ENCODE results near the gene PRDM9. TPM values are rescaled to one million over a fixed set of nuclear protein-coding genes. Genes with fewer than 3 reads are reported as not detected.
"Not testable (repeated sequence)": the region's sequence is repeated elsewhere in the genome, so short reads cannot be mapped to it uniquely, and the experiment has no call there.

Gene PRDM9
- total RNA-seq, 4 donors from 2014 or later = not detected

DNA sequence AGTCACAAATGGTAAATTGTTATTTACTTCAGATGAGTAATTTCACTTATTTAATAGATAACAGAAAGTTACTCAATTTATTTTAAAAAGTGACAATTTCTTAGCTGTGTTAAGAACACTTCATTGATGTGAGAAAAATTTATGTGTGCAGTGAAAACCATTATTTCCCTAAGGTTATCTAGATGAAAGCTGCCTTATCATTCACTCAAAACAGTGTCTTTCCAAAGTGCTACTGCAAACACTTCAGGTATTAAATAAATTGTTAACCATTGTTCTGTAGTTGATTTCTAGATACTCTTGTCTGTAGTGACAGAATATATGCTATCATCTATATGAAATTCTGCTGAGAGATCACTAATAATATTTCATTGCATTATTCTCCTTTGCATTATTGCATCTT lies 33.5 kb upstream of the PRDM9 start:
- Histone ChIP-seq H3K4me1 (no peaks in the 10 kb centered on the region), H3K36me3 (no peaks in the 10 kb centered on the region), H3K9me3 (no peaks in the 10 kb centered on the region), H3K4me3 (no peak overlapping the region), H3K27ac (no peak overlapping the region), H3K27me3 (no peaks in the 10 kb centered on the region)
- no peak for DNase-seq
- TF ChIP-seq POLR2A (IDR thresholded peaks at IDR 0.05) = no peak
- TF ChIP-seq, protein P1, sequence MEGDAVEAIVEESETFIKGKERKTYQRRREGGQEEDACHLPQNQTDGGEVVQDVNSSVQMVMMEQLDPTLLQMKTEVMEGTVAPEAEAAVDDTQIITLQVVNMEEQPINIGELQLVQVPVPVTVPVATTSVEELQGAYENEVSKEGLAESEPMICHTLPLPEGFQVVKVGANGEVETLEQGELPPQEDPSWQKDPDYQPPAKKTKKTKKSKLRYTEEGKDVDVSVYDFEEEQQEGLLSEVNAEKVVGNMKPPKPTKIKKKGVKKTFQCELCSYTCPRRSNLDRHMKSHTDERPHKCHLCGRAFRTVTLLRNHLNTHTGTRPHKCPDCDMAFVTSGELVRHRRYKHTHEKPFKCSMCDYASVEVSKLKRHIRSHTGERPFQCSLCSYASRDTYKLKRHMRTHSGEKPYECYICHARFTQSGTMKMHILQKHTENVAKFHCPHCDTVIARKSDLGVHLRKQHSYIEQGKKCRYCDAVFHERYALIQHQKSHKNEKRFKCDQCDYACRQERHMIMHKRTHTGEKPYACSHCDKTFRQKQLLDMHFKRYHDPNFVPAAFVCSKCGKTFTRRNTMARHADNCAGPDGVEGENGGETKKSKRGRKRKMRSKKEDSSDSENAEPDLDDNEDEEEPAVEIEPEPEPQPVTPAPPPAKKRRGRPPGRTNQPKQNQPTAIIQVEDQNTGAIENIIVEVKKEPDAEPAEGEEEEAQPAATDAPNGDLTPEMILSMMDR (IDR thresholded peaks at IDR 0.05) = no peak

DNA sequence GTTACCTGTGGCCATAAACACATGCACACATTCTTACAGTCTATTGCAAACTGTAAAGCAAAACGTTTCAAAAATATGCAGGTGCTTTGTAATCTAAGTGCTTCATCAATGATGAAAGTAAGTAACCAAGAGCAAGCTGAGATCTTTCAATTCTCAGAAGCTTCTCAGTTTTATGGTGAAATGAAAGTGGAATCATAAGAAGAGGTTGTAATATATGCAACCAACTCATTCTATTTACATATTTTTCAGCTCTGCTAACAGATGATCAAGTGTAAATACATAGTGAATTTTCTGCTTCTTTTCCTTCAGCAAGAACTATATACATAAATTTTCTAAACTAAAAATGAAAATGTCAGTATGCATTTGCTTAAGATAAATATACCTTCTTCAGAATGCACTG lies 33.1 kb upstream of the PRDM9 start:
- no peaks in the 10 kb centered on the region for H3K4me1 ChIP-seq
- no peak overlapping the region for H3K4me3 ChIP-seq
- no peaks in the 10 kb centered on the region for H3K9me3 ChIP-seq
- no peak for DNase-seq
- H3K27ac ChIP-seq = no peak overlapping the region
- H3K36me3 ChIP-seq = no peaks in the 10 kb centered on the region
- no peaks in the 10 kb centered on the region for H3K27me3 ChIP-seq
- no peak for TF ChIP-seq POLR2A (IDR thresholded peaks at IDR 0.05)
- TF ChIP-seq, protein P1 (IDR thresholded peaks at IDR 0.05) = no peak

DNA sequence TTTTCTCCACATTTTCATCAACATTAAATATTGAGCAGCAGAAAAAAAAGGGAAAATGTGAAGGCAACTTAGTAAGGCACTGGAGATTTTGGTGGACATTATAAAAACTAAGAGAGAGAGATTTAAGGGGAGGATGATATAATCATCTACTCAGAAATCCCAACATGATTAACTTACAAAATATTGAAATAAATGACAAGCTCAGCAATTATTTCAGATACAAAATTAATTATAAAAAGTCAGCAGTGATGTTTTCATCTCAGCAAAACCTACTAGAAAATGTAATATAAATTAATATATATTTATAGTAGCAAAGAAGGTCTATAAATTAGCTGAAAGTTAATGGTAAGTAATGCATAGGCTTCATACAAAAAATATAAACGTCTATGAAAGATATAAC lies 30.8 kb upstream of the PRDM9 start:
- H3K4me1 ChIP-seq = no peaks in the 10 kb centered on the region
- H3K27ac ChIP-seq = no peak overlapping the region
- no peaks in the 10 kb centered on the region for H3K27me3 ChIP-seq
- no peaks in the 10 kb centered on the region for H3K36me3 ChIP-seq
- H3K4me3 ChIP-seq = no peak overlapping the region
- TF ChIP-seq POLR2A (IDR thresholded peaks at IDR 0.05) = no peak
- TF ChIP-seq, protein P1 (IDR thresholded peaks at IDR 0.05) = no peak
- H3K9me3 ChIP-seq = no peaks in the 10 kb centered on the region
- no peak for DNase-seq

DNA sequence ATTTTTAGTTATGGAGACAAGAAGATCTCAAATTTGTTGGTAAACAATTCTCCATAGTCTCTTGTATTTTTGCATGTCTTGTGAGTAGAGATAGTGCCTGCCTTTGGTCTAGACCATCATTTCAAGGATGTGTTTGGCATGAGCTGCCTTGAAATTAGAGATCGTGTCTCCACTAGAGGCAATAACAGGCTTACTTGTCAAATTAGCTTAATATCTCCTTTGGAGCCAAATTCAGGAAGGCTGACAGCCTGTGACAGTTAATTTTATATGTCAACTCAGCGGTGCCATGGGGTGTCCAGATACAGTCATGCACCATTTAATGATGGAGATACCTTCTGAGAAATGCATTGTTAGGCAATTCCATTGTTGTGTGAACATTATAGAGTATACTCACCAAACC lies 24.8 kb upstream of the PRDM9 start:
- Histone ChIP-seq H3K36me3 (no peaks in the 10 kb centered on the region), H3K9me3 (peaks cover 0 to 3% (median 0%) of the 10 kb centered on the region in 4 donors), H3K4me1 (no peaks in the 10 kb centered on the region), H3K4me3 (no peak overlapping the region), H3K27me3 (no peaks in the 10 kb centered on the region), H3K27ac (no peak overlapping the region)
- no peak for DNase-seq
- TF ChIP-seq, protein P1 (IDR thresholded peaks at IDR 0.05) = no peak
- TF ChIP-seq POLR2A (IDR thresholded peaks at IDR 0.05) = no peak

DNA sequence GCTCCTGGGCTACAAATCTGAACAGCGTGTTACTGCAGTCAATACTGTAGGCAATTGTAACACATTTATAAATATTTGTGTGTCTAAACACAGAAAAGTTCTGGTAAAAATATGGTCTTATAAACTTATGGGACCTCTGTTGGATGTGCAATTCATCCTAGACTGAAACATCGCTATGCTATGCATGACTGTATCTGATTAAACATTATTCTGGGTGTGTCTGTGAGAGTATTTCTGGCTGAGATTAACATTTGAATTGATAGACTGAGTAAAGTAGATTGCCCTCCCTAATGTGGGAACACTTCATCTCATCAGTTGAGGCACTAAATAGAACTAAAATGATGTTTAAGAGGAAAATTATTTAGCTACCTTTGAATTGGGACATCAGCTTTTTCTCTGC lies 24.3 kb upstream of the PRDM9 start:
- Histone ChIP-seq H3K4me3 (no peak overlapping the region), H3K9me3 (peaks cover 0 to 3% (median 0%) of the 10 kb centered on the region in 4 donors), H3K27ac (no peak overlapping the region), H3K36me3 (no peaks in the 10 kb centered on the region), H3K27me3 (no peaks in the 10 kb centered on the region), H3K4me1 (no peaks in the 10 kb centered on the region)
- no peak for DNase-seq
- TF ChIP-seq POLR2A (IDR thresholded peaks at IDR 0.05) = no peak
- TF ChIP-seq, protein P1 (IDR thresholded peaks at IDR 0.05) = no peak

DNA sequence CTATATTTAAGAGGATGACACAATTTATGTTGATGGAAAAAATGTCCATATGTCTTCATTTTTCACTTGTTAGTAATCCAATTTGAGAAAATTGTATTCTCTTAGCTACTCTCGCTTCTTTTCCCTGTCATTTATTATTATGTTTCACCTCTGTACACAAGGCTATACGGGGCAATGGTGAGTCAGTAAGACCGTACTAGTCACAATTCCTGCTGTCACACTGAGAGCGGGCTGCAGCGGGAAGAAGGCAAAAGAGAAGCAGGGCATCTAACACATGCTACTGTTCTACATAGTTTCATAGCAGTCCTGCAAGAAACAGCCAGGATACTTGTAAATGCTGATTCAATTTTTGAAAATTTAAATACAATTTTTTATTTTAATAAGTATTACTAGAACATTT lies 23.3 kb upstream of the PRDM9 start:
- Histone ChIP-seq H3K4me1 (no peaks in the 10 kb centered on the region), H3K27me3 (no peaks in the 10 kb centered on the region), H3K4me3 (no peak overlapping the region), H3K9me3 (peaks cover 0 to 3% (median 0%) of the 10 kb centered on the region in 4 donors), H3K36me3 (no peaks in the 10 kb centered on the region), H3K27ac (no peak overlapping the region)
- DNase-seq = no peak
- no peak for TF ChIP-seq POLR2A (IDR thresholded peaks at IDR 0.05)
- TF ChIP-seq, protein P1 (IDR thresholded peaks at IDR 0.05) = no peak

DNA sequence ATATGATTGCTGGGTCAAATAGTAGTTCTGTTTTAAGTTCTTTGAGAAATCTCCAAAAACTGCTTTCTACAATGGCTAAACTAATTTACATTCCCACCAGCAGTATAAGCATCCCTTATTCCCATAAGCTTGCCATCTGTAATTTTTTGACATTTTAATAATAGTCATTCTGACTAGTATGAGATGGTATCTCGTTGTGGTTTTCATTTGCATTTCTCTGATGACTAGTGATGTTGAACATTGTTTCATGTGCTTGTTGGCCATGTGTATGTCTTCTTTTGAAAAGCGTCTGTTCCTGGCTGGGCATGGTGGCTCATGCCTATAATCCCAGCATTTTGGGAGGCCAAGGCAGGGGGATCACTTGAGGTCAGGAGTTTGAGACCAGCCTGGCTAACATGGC lies 21.2 kb upstream of the PRDM9 start:
- not testable (repeated sequence) for H3K27ac ChIP-seq, DNase-seq, H3K4me1 ChIP-seq, H3K4me3 ChIP-seq, H3K27me3 ChIP-seq, H3K36me3 ChIP-seq, H3K9me3 ChIP-seq
